IMR-90 (cell line): ENCODE results near the gene IL11RA. TPM values are rescaled to one million over a fixed set of nuclear protein-coding genes. Genes with fewer than 3 reads are reported as not detected.

Experiments
- ATAC-seq: fragments of 200-7000 bp; cut with Tn5 transposase; 2 replicates; pipeline ENCODE4 v1.9.1; 2020; ENCODE audit warnings: low read depth, mild to moderate bottlenecking, moderate library complexity
- BruUV-seq: library from RNA; stranded (reverse); fragments of 400-500 nt; replicated peaks from 2 replicates; lab custom pipeline; 2021; lab: Mats Ljungman, UMichigan
- CTCF ChIA-PET: fragments of 300-600 bp; formaldehyde crosslinking; extraction: SDS; loops from one replicate; lab custom pipeline; 2021; ENCODE audit warnings: antibody characterized with exemption; lab: Yijun Ruan, JAX
- POLR2A ChIA-PET: fragments of 300-600 bp; sonication (Branson Sonifier 250); formaldehyde crosslinking; loops from one replicate; lab custom pipeline; 2022; ENCODE audit warnings: antibody characterized with exemption; ENCODE audit not compliant: unreplicated experiment; lab: Charles Lee
- DNase-seq: peaks from one replicate; pipeline ENCODE4 v3.0.0; 2013
- H2AFZ ChIP-seq: replicated peaks from 2 replicates; pipeline ENCODE3; 2013; ENCODE audit warnings: low read length, mild to moderate bottlenecking; ENCODE audit not compliant: poor library complexity
- H2AK5ac ChIP-seq: 2 replicates; pipeline ENCODE4 v1.6.1; 2013; ENCODE audit warnings: low read depth, low read length, inconsistent platforms
- H2AK9ac ChIP-seq: replicated peaks from 2 replicates; pipeline ENCODE3; 2013; ENCODE audit warnings: mild to moderate bottlenecking, low read depth, low read length, moderate library complexity; ENCODE audit not compliant: poor library complexity
- H2BK120ac ChIP-seq: 2 replicates; pipeline ENCODE4 v1.6.1; 2013; ENCODE audit warnings: low read depth, low read length, inconsistent platforms
- H2BK15ac ChIP-seq: 3 replicates; pipeline ENCODE4 v1.6.1; 2013; ENCODE audit warnings: low read depth, low read length, inconsistent platforms
- H2BK20ac ChIP-seq: 2 replicates; pipeline ENCODE4 v1.6.1; 2013; ENCODE audit warnings: low read depth, mild to moderate bottlenecking, inconsistent platforms, low read length, moderate library complexity
- H2BK5ac ChIP-seq: 2 replicates; pipeline ENCODE4 v1.6.1; 2013; ENCODE audit warnings: mild to moderate bottlenecking, low read depth, low read length, inconsistent platforms; ENCODE audit not compliant: poor library complexity, severe bottlenecking
- H3K14ac ChIP-seq: replicated peaks from 2 replicates; pipeline ENCODE4 v1.6.1; 2013; ENCODE audit warnings: low read depth, low read length, inconsistent platforms
- H3K18ac ChIP-seq: 2 replicates; pipeline ENCODE4 v1.6.1; 2013; ENCODE audit warnings: low read depth, low read length, control low read depth
- H3K23ac ChIP-seq: 2 replicates; pipeline ENCODE4 v1.6.1; 2013; ENCODE audit warnings: low read depth, low read length, inconsistent platforms
- H3K27ac ChIP-seq: 2 replicates; pipeline ENCODE4 v1.5.1; 2013; ENCODE audit warnings: mild to moderate bottlenecking, control low read depth, low read length; ENCODE audit not compliant: insufficient read depth
- H3K27me3 ChIP-seq: 2 replicates; pipeline ENCODE4 v1.6.1; 2013; ENCODE audit warnings: low read length; ENCODE audit not compliant: control insufficient read depth, insufficient read depth
- H3K36me3 ChIP-seq: 2 replicates; pipeline ENCODE4 v1.6.1; 2013; ENCODE audit warnings: low read length, mixed read lengths; ENCODE audit not compliant: control insufficient read depth, insufficient read depth
- H3K4ac ChIP-seq: 2 replicates; pipeline ENCODE4 v1.6.1; 2013; ENCODE audit warnings: low read depth, low read length, inconsistent platforms
- H3K4me1 ChIP-seq: 2 replicates; pipeline ENCODE4 v1.6.1; 2013; ENCODE audit warnings: low read length, mixed read lengths; ENCODE audit not compliant: control insufficient read depth, insufficient read depth
- H3K4me2 ChIP-seq: 2 replicates; pipeline ENCODE4 v1.6.1; 2013; ENCODE audit warnings: low read depth, mild to moderate bottlenecking, control low read depth, low read length, moderate library complexity
- H3K4me3 ChIP-seq: 2 replicates; pipeline ENCODE4 v1.5.1; 2013; ENCODE audit warnings: low read depth, mild to moderate bottlenecking, control low read depth, low read length, moderate library complexity; ENCODE audit not compliant: insufficient read depth
- H3K56ac ChIP-seq: 2 replicates; pipeline ENCODE4 v1.6.1; 2013; ENCODE audit warnings: low read length, inconsistent platforms; ENCODE audit not compliant: insufficient read depth; ENCODE audit errors: extremely low read depth
- H3K79me1 ChIP-seq, 2 experiments: 2 replicates each; pipeline ENCODE4 v1.6.1; 2013; ENCODE audit warnings: low read length in 2 of 2, inconsistent platforms in 1 of 2, low read depth in 1 of 2
- H3K9ac ChIP-seq: 2 replicates; pipeline ENCODE4 v1.6.1; 2013; ENCODE audit warnings: low read depth, low read length, control low read depth
- H3K9me1 ChIP-seq: 2 replicates; pipeline ENCODE4 v1.6.1; 2013; ENCODE audit warnings: low read length, inconsistent platforms; ENCODE audit not compliant: insufficient read depth
- H3K9me3 ChIP-seq: 2 replicates; pipeline ENCODE4 v1.6.1; 2013; ENCODE audit warnings: low read length; ENCODE audit not compliant: control insufficient read depth, insufficient read depth
- H4K20me1 ChIP-seq: 2 replicates; pipeline ENCODE4 v1.6.1; 2013; ENCODE audit warnings: low read length, inconsistent platforms; ENCODE audit not compliant: insufficient read depth
- H4K5ac ChIP-seq: 2 replicates; pipeline ENCODE4 v1.6.1; 2013; ENCODE audit warnings: mild to moderate bottlenecking, low read depth, low read length, control low read depth
- H4K8ac ChIP-seq, 2 experiments: 2 replicates each; pipeline ENCODE4 v1.6.1; 2013; ENCODE audit warnings: low read depth in 2 of 2, low read length in 2 of 2, control low read depth in 1 of 2, inconsistent platforms in 1 of 2
- H4K91ac ChIP-seq: 2 replicates; pipeline ENCODE4 v1.6.1; 2013; ENCODE audit warnings: low read depth, low read length, inconsistent platforms; ENCODE audit not compliant: insufficient read depth
- BHLHE40 ChIP-seq: fragments of 150-350 bp; IDR thresholded peaks from 2 replicates; pipeline ENCODE4 v1.6.1; 2016; ENCODE audit warnings: mild to moderate bottlenecking, low read depth, low read length
- CEBPB ChIP-seq: IDR thresholded peaks from 2 replicates; pipeline ENCODE4 v1.6.1; 2012; ENCODE audit warnings: low read depth, low read length, improper control_type of control experiment
- CHD1 ChIP-seq: IDR thresholded peaks from 2 replicates; pipeline ENCODE4 v1.6.1; 2012; ENCODE audit warnings: low read depth, low read length, improper control_type of control experiment
- CTCF ChIP-seq: conservative IDR thresholded peaks from 2 replicates; pipeline ENCODE4 v1.5.1; 2012; ENCODE audit warnings: mild to moderate bottlenecking, low read depth, low read length, improper control_type of control experiment
- ELK1 ChIP-seq: fragments of 150-350 bp; IDR thresholded peaks from 2 replicates; pipeline ENCODE4 v1.6.1; 2016; ENCODE audit warnings: low read depth, mild to moderate bottlenecking, low read length, moderate library complexity, borderline replicate concordance
- FOS ChIP-seq: fragments of 150-350 bp; IDR thresholded peaks from 2 replicates; pipeline ENCODE4 v1.6.1; 2016; ENCODE audit warnings: low read depth, low read length
- MXI1 ChIP-seq: IDR thresholded peaks from 2 replicates; pipeline ENCODE4 v1.6.1; 2012; ENCODE audit warnings: low read depth, mild to moderate bottlenecking, low read length, moderate library complexity, borderline replicate concordance
- NFE2L2 ChIP-seq: fragments of 150-350 bp; IDR thresholded peaks from 2 replicates; pipeline ENCODE4 v1.6.1; 2016; ENCODE audit warnings: low read depth, mild to moderate bottlenecking, low read length
- POLR2A ChIP-seq: IDR thresholded peaks from 2 replicates; pipeline ENCODE4 v1.6.1; 2012; ENCODE audit warnings: mild to moderate bottlenecking, low read depth, low read length
- RAD21 ChIP-seq: IDR thresholded peaks from 2 replicates; pipeline ENCODE4 v1.6.1; 2012; ENCODE audit warnings: low read length, improper control_type of control experiment
- RCOR1 ChIP-seq: IDR thresholded peaks from 2 replicates; pipeline ENCODE4 v1.6.1; 2012; ENCODE audit warnings: mild to moderate bottlenecking, low read length, improper control_type of control experiment; ENCODE audit not compliant: insufficient replicate concordance
- RFX5 ChIP-seq: IDR thresholded peaks from 2 replicates; pipeline ENCODE4 v1.8.0; 2012; ENCODE audit warnings: low read depth, mild to moderate bottlenecking, low read length, moderate library complexity
- SMC3 ChIP-seq: fragments of 150-350 bp; IDR thresholded peaks from 2 replicates; pipeline ENCODE4 v1.6.1; 2016; ENCODE audit warnings: low read depth, mild to moderate bottlenecking, antibody characterized with exemption, low read length, moderate library complexity
- WGBS, 2 experiments: methylation state at CpG; one replicate each; pipeline versions ENCODE4 v1.1.5 to v1.1.7; 2013; ENCODE audit warnings: missing lambda C conversion rate in 2 of 2; ENCODE audit not compliant: insufficient read length in 1 of 2; ENCODE audit errors: extremely low coverage in 2 of 2; 5-methylcytosine and 5-hydroxymethylcytosine counted together
- dilution Hi-C: fragments of 300-500 bp; cut with HindIII; formaldehyde crosslinking; loops from one replicate; pipeline ENCODE4 v1.14.3; 2018; ENCODE audit warnings: low sequenced_read_pairs; ENCODE audit not compliant: unreplicated experiment
- in situ Hi-C: fragments of 300-500 bp; cut with MboI; formaldehyde crosslinking; loops from 3 replicates; pipeline ENCODE4 v1.14.3; 2019; ENCODE audit warnings: low sequenced_read_pairs, inconsistent platforms, mixed read lengths
- intact Hi-C: fragments of 100-400 bp; cut with micrococcal nuclease; formaldehyde crosslinking; loops from 2 replicates; pipeline ENCODE4 v1.10.0; 2022
- polyA plus RNA-seq, 3 experiments: library from polyadenylated mRNA; depleted of rRNA; stranded (reverse); fragments of >200 nt; gene quantifications; 2 replicates each; pipeline ENCODE4 v1.2.3, GENCODE V29; 2012; ENCODE audit warnings: low replicate concordance in 1 of 3
- total RNA-seq: library from RNA; depleted of rRNA; stranded (reverse); fragments of >200 nt; gene quantifications from 2 replicates; pipeline ENCODE4 v1.2.3, GENCODE V29; 2012
- TF ChIP-seq, protein P1 (sequence below): fragments of 150-350 bp; IDR thresholded peaks from 2 replicates; pipeline ENCODE4 v1.6.1; 2017; ENCODE audit warnings: mild to moderate bottlenecking, antibody characterized with exemption, low read length, low read depth

Gene IL11RA
- total and polyA plus RNA-seq, 2 of the 4 experiments (the other 2 are of a cell fraction): 8.2 to 15.9 TPM

DNA sequence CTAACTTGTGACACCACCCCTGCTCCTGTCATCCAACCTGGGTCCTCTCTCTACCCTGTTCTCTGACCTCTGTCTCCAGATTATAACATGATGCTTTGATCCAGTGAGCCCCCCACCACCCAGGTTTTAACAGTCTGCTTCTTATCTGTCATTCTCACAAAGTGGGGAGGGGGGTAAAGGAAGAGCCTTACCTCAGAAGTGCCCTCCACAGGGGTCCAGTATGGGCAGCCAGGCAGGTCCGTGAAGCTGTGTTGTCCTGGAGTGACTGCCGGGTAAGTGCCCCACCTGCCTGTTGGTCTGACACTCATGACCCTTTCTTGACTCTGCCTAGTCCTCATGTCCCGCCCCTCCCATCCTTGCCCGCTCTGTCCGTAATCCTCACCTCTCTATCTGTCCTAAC lies 3.4 kb downstream of the IL11RA start:
- Histone ChIP-seq H3K27me3 (no peaks in the 10 kb centered on the region), H3K27ac (no peak overlapping the region), H3K18ac (no peak overlapping the region), H4K5ac (no peak overlapping the region), H3K9ac (no peak overlapping the region), H3K79me1 (peaks cover 0 to 29% of the 10 kb centered on the region in 2 experiments; a peak in 2 of 4 replicates), H2BK20ac (no peak overlapping the region), H3K9me1 (peaks cover 30% of the 10 kb centered on the region), H2AK9ac (no peak overlapping the region), H4K91ac (no peak overlapping the region), H2BK15ac (no peak overlapping the region), H3K4me3 (no peak overlapping the region), H3K4me2 (no peak overlapping the region), H3K56ac (no peak overlapping the region), H2BK120ac (no peak overlapping the region), H3K9me3 (no peaks in the 10 kb centered on the region), H3K36me3 (peaks cover 4% of the 10 kb centered on the region; the same call in 1 of the 2 replicates), H4K8ac (no peak overlapping the region), H3K23ac (no peak overlapping the region), H2AFZ (no peak overlapping the region), H4K20me1 (no peaks in the 10 kb centered on the region), H3K4me1 (peaks cover 35% of the 10 kb centered on the region), H2AK5ac (no peak overlapping the region), H2BK5ac (no peak overlapping the region), H3K14ac (no peak overlapping the region), H3K4ac (no peak overlapping the region)
- DNase-seq (no peak), ATAC-seq (no peak)
- in situ Hi-C loops (no loop called here), dilution Hi-C loops (no loop called here), intact Hi-C loops (no loop called here)
- ChIA-PET POLR2A (no interaction called here), CTCF (no interaction called here)
- WGBS, 2 experiments: 87% methylated on average over 3 of the region's 5 CpGs; no CpG with 5 or more reads in 1 of the 2 experiments
- no TSS peak for BruUV-seq
- TF ChIP-seq FOS: no peak
- TF ChIP-seq RAD21: no peak
- no peak for TF ChIP-seq SMC3
- no peak for TF ChIP-seq RCOR1
- no peak for TF ChIP-seq BHLHE40
- no peak for TF ChIP-seq RFX5
- TF ChIP-seq CHD1: no peak
- no peak for TF ChIP-seq MXI1
- no peak for TF ChIP-seq NFE2L2
- no peak for TF ChIP-seq CEBPB
- TF ChIP-seq, protein P1, sequence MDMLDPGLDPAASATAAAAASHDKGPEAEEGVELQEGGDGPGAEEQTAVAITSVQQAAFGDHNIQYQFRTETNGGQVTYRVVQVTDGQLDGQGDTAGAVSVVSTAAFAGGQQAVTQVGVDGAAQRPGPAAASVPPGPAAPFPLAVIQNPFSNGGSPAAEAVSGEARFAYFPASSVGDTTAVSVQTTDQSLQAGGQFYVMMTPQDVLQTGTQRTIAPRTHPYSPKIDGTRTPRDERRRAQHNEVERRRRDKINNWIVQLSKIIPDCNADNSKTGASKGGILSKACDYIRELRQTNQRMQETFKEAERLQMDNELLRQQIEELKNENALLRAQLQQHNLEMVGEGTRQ: no peak
- TF ChIP-seq CTCF: no peak
- TF ChIP-seq ELK1: no peak
- TF ChIP-seq POLR2A: no peak
